Measurements from ENCODE around the gene RPTOR.

Gene RPTOR

GRCh38 chr17:80992948-80993624 is 448.4 kb downstream of the RPTOR start:
- DNase-seq: no peak

- no peak for DNase-seq
These were observed 450.5 kb downstream of the RPTOR start for GRCh38 chr17:80995131-80995530.

GRCh38 chr17:80996422-80997305 is 452.0 kb downstream of the RPTOR start:
- no peak for DNase-seq

- DNase-seq: no peak
These were observed 452.9 kb downstream of the RPTOR start for GRCh38 chr17:80997424-80998117.

GRCh38 chr17:80998118-80998747 is 453.6 kb downstream of the RPTOR start:
- no peak for DNase-seq

- no peak for DNase-seq
These were observed 454.3 kb downstream of the RPTOR start for GRCh38 chr17:80998748-80999535.

GRCh38 chr17:80999536-81000333 is 455.1 kb downstream of the RPTOR start:
- no peak for DNase-seq

- no peak for DNase-seq
These were observed 455.6 kb downstream of the RPTOR start for GRCh38 chr17:81000334-81000630.

- DNase-seq: no peak
These were observed 456.2 kb downstream of the RPTOR start for GRCh38 chr17:81000631-81001357.

- DNase-seq: no peak
These were observed 457.4 kb downstream of the RPTOR start for GRCh38 chr17:81002013-81002384.

- no peak for DNase-seq
These were observed 458.0 kb downstream of the RPTOR start for GRCh38 chr17:81002409-81003361.

GRCh38 chr17:81003711-81004475 is 459.3 kb downstream of the RPTOR start:
- no peak for DNase-seq

- no peak for DNase-seq
These were observed 462.3 kb downstream of the RPTOR start for GRCh38 chr17:81006891-81007290.

GRCh38 chr17:81008140-81008539 is 463.5 kb downstream of the RPTOR start:
- DNase-seq: no peak

GRCh38 chr17:81009136-81009535 is 464.5 kb downstream of the RPTOR start:
- DNase-seq: no peak

- DNase-seq: no peak
These were observed 466.3 kb downstream of the RPTOR start for GRCh38 chr17:81010935-81011334.

GRCh38 chr17:81011951-81012350 is 467.3 kb downstream of the RPTOR start:
- DNase-seq: no peak

- DNase-seq: no peak
These were observed 468.2 kb downstream of the RPTOR start for GRCh38 chr17:81012574-81013447.

Data from NCI-H1694 treated with DMSO at 0.1 percent for 48 hours (cell line).